PC-9 (cell line): Measurements from ENCODE around the gene KCNN3.

ENCODE experiments used
- CTCF ChIP-seq: fragments of 200-600 bp; sonication (generic); conservative IDR thresholded peaks from 2 replicates; pipeline ENCODE4 v1.6.1; 2017; ENCODE audit warnings: mixed run types, antibody characterized with exemption, mild to moderate bottlenecking, moderate library complexity
- EZH2 ChIP-seq: fragments of 200-600 bp; sonication (generic); IDR thresholded peaks from 2 replicates; pipeline ENCODE4 v1.8.0; 2017; ENCODE audit warnings: antibody characterized with exemption, low read depth

- TF ChIP-seq CTCF (no peak), EZH2 (no peak)
These were observed 110.9 kb downstream of the KCNN3 start for GRCh38 chr1:154759196-154759595.
